HUDEP-2 (cell line): ENCODE data around the gene IGSF5.
"Not testable (repeated sequence)": the region's sequence is repeated elsewhere in the genome, so short reads cannot be mapped to it uniquely, and the experiment has no call there.

Source experiments
- DNase-seq, 76 experiments: peaks; one replicate each; lab custom pipeline; 2025; ENCODE audit not compliant: unreplicated experiment in 76 of 76; lab: John Stamatoyannopoulos, UW

The IGSF5 gene

DNA sequence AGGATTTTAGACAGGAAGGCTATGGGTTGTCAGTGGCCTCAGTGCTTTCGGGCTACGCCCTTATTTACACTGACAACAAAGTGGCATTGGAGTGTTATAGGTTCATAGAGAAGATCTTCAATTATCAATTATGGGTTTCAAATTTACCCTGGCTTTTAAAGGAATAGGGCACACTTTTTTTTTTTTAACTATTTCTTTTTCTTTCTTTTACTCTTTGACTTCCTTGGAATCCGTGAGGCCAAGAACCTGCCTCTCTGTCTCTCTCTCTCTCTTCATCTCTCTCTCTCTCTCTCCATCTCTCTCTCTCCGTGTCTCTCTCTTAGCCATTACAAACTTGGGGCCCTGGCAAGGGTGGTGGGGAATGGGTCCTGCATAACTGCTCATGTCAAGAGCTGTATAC lies at the start of gene IGSF5:
Gene IGSF5 (plus strand): TSS at position 301 of the 400 bp plus-strand sequence. CDS start 327 bp downstream, outside the sequence.
- DNase-seq, result not testable (repeated sequence)

DNA sequence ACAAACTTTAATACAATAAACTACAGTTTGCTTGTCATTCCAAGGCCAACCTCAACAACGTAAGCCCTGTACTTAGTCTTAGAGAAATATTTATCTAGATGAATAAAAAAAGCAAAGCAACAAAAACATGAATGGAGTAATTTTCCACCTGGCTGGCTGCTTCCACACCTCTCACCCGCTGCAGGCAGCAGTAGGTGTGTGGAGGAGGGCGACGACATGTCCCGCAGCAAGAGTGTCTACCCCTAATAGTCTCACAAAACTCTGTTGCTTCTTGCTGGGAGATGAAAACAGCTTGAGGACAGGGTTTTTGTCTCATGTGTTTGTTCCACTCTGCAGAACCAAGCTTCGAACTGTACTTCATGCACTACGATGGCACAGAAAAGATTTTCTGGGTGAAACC lies 48.8 kb upstream of the IGSF5 start:
- DNase-seq, result no peak

DNA sequence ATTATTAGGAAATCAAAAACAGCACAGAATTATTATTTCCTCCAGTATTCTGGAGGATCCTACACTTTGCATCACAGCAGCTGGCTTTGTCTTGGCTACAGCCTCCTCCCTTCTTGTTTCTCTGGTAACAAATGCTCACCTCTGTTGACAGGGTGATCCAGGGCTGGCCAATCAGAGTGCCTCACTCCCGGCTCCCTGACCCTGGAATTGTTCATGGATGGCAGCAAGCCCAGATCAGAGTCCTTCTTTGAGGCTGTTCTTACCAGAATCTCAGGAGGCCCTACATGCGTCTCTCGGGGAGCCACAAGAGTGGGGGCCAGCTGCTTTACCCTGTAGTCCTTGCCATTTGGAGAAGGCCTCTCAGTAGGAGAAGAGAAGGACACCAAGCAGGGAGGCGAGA lies 48.4 kb upstream of the IGSF5 start:
- no peak for DNase-seq

DNA sequence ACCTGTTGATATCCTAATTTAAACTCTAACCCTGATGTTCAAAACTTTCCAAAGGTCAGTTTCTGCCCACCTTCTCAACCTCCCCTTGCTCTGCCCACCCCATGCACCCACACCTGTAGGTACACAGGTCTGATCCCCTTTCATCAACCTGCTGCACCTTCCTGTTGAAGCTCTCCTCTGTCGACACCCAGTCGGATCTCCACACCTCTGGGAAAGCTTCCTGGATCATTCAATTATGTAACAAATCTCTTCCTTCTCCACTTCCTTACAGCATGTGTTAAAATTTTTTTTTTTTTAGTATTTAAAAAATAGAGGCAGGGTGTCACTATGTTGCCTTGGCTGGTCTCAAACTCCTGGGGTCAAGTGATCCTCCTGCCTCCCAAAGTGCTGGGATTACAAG lies 44.7 kb upstream of the IGSF5 start:
- DNase-seq, result no peak

DNA sequence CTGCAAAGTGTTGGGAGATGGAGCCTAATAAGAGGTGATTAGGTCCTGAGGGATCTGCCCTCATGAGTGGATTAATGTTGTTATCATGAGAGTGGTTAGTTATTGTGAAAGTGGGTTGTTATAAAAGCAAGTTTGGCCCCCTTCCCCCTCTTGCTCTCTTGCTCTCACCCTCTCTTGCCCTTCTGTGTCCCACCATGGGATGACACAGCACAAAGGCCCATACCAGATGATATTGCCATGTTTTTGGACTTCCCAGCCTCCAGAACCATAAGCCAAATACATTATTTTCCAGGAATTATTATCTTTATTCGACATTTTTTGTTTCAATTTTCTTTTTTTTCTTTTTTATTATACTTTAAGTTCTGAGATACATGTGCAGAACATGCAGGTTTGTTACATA lies 41.4 kb upstream of the IGSF5 start:
- DNase-seq, result no peak

DNA sequence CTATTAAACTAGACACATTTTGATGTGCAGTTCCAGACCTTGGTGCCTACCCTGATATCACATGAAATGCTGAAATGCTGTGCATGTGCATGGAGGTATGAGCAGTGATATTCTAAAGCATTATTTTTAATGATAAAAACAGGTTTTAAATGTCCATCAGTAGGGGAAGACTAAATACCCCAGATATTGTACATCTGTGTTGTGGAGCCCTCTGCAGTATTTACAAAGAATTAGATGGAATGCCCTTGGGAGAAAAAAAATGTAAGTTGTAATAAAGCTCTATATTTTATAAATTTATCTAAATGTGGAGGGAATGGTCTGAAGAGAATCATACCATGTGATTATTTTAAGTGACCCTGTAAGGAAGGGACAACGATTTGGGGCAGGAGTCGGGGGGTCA lies 39.1 kb upstream of the IGSF5 start:
- DNase-seq, result no peak

DNA sequence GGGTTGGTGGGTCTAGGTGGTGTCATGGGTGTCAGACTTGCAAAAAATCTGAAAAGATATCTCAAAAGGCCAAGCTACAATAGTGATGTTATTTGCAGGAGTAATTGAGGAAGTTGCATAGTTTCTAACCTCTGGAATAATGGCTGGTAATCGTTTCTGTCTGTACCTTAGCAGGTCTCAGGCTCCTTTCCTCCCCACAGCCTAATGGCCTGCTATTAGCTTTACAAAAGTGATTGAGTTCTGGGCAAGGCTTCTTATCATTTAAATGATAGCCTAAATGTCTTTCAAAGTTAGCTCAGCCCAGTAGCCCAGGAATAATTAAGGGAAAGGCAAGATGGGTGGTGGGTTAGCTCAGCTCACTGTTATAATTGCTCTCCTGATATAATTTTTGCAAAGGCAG lies 37.7 kb upstream of the IGSF5 start:
- no peak for DNase-seq

DNA sequence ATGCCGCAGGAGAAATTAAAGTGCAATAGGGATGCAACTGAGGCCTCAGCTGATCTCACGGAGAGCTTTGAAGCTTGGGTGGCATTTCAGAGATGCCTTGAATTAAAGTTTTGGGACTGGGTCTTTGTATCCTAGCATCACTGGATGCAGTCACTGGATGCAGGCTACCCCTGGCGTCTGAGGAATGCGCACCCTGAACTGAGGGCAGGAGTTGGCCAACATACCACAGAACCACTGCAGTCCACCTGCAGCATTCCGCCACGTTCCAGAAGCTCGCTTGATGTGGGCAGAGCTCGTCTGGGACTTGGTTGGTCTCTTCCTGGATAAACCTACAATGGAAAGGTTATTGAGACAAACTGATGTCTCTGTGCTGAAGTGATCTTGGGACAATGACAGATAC lies 34.1 kb upstream of the IGSF5 start:
- no peak for DNase-seq

DNA sequence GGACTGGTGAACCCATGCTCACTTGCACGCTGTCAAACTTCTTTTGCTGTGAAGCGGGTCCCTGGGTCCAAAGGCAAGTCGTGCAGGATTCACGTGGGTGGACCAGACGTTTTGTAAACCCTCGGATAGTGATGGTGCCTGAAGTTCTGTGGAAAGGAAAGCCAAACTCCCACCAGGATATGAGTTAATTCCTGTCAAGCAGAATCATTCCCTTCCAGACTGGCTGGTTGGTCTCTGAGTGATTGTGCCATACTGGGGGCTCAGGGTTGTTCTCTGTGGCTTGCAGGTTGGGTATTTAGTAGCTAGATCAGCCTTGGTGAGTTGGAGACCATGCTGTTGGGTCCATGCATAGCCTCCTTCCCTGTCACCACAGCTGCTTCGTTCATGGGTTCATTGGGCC lies 32.7 kb upstream of the IGSF5 start:
- DNase-seq, result no peak

DNA sequence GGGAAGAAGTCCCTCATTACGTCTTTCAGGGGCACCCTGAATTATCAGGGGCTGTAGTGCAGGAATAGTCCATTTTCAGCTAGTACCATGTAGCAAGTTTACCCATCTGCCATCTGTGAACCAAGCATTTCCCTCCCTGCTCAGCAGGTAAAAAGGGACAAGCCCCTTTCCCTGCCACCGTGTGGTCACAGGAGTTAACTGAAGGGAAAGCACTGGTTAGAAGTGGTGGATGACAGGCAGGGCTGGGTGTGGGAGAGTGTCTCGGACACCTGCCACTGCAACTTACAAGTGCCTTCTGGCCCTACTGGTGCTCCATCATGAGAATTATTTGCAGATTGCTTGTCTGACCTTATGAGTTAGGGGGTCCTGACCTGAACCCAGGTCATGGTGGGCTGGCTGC lies 32.0 kb upstream of the IGSF5 start:
- no peak for DNase-seq

DNA sequence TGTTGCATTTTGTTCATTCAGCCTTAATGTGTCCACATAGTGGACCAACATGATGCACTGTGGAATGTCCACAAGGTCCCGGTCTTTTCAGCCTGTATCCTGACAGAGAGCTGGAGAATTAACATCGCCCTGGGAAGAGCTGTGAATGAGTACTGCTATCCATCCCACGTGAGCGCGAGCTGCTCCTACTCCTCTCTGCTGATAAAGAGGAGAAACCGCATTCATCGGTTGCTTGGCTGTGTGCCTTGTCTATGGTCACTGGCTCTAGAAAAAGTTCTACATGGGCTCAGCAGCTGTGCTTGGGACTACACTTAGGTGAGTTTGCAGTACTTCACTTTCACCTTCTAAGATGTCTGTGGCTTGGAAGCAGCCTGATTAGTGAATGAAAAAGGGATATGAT lies 31.1 kb upstream of the IGSF5 start:
- DNase-seq, result peak in 7 of 76 experiments; percentile 15 to 48 (median 24)

DNA sequence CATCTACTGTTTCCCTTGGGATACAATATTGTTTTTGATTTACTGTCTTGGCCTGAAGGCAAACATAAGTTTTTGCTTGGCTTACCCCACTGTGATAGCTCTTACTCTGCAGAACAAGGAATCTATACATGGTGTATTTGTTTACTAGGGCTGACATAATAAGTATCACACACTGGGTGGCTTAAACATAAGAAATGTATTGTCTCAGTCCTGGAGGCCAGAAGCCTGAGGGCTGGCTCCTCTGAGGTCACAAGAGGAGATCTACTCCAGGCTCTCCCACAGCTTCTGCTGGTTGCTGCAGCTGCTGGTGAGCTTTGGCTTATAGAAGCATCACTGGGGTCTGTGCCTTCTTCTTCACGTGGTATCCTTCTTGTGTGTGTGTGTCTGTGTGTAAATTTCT lies 30.7 kb upstream of the IGSF5 start:
- DNase-seq, result no peak

DNA sequence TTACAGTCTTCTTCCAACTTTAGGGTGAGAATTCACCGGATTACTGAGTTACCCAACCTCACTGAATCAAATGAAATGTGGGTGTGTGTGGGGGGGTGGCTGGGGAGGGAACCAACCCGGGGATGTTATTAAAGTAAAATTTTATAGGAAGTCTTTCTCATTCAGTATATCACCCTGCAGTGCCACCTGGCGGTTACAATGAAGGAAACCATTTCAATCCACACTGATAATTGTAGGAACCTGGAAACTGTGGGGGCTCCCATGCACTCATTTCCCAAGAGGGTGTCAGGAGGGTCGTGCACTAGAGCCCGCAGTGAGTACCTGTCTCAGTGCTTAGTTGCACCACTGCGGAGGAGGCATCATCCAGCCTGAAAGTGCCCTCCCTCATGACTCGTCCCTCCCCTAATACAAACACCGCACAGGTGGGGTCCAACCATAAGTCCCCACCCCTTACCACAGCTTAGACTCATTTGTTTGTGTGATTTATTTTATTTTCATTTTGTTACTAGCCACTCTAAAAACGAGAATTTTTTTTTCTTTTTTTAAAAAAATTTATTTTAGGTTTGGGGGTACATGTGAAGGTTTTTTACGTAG lies 29.1 kb upstream of the IGSF5 start:
- peak in 41 of 76 experiments; percentile 3 to 60 (median 27) for DNase-seq

DNA sequence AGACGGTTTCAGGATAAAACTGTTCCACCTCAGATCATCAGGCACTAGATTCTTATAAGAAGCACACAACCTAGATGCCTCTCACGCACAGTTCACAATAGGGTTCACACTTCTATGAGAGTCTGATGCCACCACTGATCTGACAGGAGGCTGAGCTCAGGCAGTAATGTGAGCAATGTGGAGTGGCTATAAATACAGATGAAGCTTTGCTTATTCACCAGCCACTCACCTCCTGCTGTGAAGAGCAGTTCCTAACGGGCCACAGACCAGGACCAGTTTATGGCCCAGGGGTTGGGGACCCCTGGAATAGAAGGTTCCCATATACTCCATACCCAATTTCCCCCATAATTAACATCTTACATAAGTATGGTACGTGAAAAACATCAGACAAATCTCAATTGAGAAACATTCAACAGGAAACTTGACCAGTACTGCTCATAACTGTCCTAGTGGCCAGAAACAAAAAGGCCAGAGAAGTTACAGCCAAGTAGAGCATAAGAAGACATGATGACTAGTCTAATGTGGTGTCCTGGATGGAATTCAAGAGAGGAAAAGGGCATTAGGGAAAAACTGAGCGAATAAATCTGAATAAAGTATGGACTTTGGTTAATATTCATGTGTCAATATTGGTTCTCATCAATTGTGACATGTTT lies 24.7 kb upstream of the IGSF5 start:
- no peak for DNase-seq

DNA sequence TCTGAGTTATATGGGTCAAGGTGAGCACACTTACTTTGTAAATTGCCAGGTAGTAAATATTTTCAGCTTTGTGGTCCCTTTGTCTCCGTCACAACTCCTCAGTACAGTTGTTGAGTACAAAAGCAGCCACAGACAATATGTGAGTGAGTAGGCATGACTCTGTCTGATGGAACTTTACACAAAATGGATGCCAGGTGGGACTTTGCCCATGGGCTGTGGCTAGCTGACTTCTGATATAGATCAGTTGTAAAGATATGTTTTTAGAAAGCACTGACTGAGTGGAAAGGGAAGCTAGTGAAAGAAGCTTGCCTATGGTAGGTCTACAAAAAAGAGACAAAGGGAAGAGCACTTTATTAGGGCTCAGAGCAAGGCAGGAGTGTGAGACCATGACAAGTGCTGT lies 23.1 kb upstream of the IGSF5 start:
- no peak for DNase-seq

DNA sequence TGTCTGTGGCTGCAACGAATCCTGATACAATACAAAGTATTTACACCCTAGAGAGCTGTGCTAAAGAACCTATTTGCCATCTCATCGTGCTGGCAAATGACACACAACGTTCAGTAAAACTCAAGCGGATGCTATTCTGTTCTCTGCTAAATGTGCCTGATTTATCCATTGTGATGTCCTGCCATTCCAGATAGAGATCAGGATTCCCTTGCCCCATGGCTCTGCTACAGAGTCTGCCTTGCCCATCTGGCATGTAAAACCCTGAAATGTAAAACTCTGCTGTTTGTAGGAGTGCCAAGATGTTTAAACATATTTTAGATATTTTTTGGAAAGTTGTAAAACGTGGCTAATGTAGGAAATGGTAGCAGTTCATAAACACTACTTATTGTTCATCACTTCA lies 20.0 kb upstream of the IGSF5 start:
- DNase-seq, result no peak

DNA sequence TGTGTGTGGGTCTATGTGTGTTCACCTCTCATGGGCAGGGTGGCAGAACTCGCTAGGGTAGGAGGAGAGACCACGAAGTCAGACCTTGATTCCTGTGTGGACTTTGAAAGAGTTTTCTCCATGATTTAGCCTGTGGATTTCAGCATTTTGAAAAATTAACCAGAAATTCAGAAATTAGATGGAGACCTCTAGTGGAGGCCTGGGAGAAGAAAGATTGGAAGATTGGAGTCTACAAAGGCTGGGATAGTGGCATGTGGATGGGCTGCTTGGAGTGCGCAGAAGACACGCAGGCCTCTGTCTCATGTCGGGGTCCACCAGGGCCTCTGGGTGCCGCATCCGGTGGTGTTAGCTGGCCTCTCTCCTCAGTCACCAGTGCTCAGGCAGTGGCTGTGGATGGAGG lies 18.9 kb upstream of the IGSF5 start:
- no peak for DNase-seq

DNA sequence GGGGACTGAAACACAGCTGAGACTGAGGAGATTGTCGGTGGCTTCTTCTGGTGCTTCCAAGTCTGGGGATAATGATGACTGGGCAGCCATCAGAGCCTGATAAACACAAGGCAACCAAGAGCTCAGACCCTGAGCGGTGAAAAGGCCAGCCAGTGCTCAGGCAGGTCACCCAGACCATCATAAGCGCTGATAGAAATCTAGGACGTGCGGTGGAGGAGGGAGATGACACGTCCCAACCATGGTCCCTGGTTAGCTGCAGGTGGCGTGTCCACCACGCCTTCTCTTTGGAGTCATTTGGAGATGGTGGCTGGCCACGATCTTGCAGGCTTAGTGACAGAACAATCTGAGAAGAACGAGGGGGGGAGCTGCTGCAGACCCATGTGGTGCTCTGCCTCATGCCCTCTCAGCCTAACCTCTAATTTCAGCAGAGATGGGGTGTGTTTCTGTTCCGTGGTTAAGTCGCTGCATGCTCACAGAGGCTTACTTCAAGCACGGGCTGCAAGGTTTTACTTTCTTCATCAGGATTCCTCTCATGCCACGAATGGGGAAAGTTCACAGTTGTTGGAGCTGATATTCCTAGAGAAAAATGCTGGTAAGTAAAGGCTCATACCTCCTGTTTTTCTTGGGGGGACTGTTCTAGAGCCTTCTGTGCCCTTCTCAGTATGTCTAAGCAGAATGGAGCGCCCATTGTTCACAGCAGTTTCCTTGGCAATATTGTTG lies 17.4 kb upstream of the IGSF5 start:
- DNase-seq, result no peak

DNA sequence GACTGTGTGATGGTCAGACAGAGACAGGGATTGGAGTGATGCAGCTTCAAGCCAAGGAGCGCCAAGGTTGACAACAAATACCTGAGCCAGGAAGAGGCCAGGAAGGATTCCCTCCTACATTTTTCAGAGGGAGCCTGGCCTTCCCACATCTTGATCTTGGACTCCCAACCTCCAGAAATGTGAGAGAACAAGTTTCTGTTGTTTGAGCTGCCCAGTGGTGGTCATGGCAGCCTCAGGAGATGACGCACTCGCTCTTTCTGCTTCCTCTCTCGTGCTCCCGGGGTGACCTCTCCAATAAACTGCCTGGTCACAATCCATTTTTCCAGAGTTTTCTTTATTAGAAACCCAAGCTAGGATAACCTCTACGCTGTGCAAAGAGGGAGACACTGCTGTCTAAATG lies 16.6 kb upstream of the IGSF5 start:
- DNase-seq, result no peak

DNA sequence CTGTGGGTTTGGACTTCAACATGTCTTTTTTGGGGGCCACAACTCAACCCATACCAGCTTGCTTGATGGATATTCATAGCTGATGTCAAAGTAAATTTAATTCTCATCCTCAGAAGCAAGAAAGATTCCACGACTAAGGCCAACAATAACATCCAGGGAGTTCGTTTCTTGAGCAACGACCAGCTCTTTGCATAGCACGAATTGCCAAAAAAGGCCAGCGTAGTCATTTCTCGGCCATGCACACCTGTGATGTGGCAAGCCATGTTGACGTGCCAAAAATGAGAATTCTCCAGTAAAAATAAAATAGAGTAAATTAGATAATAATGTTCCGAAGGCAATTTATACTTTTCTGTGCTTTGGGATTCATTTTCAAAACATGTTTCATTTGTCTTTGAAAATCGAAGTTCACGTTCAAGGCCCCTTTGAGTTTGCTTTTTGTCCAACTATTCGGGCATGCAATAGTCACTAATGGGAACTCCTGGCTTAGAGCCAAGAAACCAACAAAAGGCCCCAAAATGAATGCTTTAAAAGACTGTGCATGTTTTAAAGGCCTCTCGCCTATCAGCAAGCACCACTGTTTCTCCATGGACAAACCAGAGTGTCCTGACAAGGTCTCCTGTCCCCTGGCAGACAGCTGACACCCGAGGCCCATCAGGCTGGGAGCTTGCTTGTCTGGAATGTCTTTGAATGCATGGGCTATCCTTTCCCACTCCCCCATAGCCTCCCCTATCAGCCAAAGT lies 14.4 kb upstream of the IGSF5 start:
- DNase-seq, result no peak

DNA sequence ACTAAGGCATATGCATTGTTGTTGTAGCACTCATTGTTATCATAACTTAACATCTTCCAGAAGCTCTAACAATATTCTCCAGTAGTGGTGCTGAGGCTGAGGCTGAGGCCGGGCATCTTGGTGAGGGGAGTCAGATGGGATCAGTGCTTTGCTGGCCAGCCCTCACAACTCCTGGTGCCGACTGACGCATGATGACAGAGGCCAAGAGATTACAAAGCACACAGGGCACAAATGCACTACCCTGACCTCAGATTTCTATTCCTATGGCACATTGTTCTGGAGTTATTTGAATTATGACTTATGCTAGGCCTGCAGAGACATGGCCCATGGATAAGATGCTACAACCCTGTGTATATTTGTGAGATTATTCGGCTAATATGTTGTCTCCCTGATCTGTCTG lies 8.3 kb upstream of the IGSF5 start:
- no peak for DNase-seq
